ENCODE data around the gene ASRGL1.

GRCh38 chr11:62400760-62401159, 63.5 kb downstream of the ASRGL1 start:
- TF ChIP-seq POLR2AphosphoS5 (IDR thresholded peaks at IDR 0.05): peak; percentile 38 to 71 (median 68)
- no peak for TF ChIP-seq CTCF (IDR thresholded peaks at IDR 0.05 in 8 of 11, conservative IDR thresholded peaks at IDR 0.05 in 3 of 11)
- TF ChIP-seq POLR2A (IDR thresholded peaks at IDR 0.05): no peak
